ENCODE data around the gene TAB2.

The TAB2 gene

GRCh38 chr6:149327638-149328037 is 10.1 kb downstream of the TAB2 start:
- DNase-seq (ENCODE audit: low spot score) = no peak
- no peak for TF ChIP-seq CTCF (IDR thresholded peaks at IDR 0.05; ENCODE audit: extremely low read depth, missing control alignments)

GRCh38 chr6:149328083-149328482 is 10.6 kb downstream of the TAB2 start:
- DNase-seq (ENCODE audit: low spot score) = no peak
- TF ChIP-seq CTCF (IDR thresholded peaks at IDR 0.05; ENCODE audit: extremely low read depth, missing control alignments) = no peak

- no peak for DNase-seq (ENCODE audit: low spot score)
- no peak for TF ChIP-seq CTCF (IDR thresholded peaks at IDR 0.05; ENCODE audit: extremely low read depth, missing control alignments)
Observed at GRCh38 chr6:149329529-149329928, 12.0 kb downstream of the TAB2 start.

- no peak for TF ChIP-seq CTCF (IDR thresholded peaks at IDR 0.05; ENCODE audit: extremely low read depth, missing control alignments)
- no peak for DNase-seq (ENCODE audit: low spot score)
Observed at GRCh38 chr6:149330133-149330532, 12.6 kb downstream of the TAB2 start.

GRCh38 chr6:149331043-149331807 is 13.7 kb downstream of the TAB2 start:
- no peak for TF ChIP-seq CTCF (IDR thresholded peaks at IDR 0.05; ENCODE audit: extremely low read depth, missing control alignments)
- DNase-seq (ENCODE audit: low spot score) = no peak

- no peak for DNase-seq (ENCODE audit: low spot score)
- TF ChIP-seq CTCF (IDR thresholded peaks at IDR 0.05; ENCODE audit: extremely low read depth, missing control alignments) = no peak
Observed at GRCh38 chr6:149331871-149332270, 14.4 kb downstream of the TAB2 start.

- DNase-seq (ENCODE audit: low spot score) = no peak
- no peak for TF ChIP-seq CTCF (IDR thresholded peaks at IDR 0.05; ENCODE audit: extremely low read depth, missing control alignments)
Observed at GRCh38 chr6:149332602-149333265, 15.2 kb downstream of the TAB2 start.

Measured in GM20000 (cell line).